Measurements from ENCODE around the gene PI4KA. TPM values are rescaled to one million over a fixed set of nuclear protein-coding genes. Genes with fewer than 3 reads are reported as not detected.

The PI4KA gene
- total and polyA plus RNA-seq, 10 donors: 29.8 to 143 (median 108) TPM

- WGBS, 5 donors: 78 to 88% (median 82%) methylated on average over 4 of the region's 4 CpGs
- H3K36me3 ChIP-seq: peaks cover 0 to 100% (median 76%) of the 10 kb centered on the region in 6 donors
- intact Hi-C loops (cut with DNase I; ENCODE audit: low total_unique reads): no loop called here
- TF ChIP-seq POLR2A (IDR thresholded peaks at IDR 0.05) (no peak), POLR2AphosphoS5 (IDR thresholded peaks at IDR 0.05) (no peak), CTCF (IDR thresholded peaks at IDR 0.05 in 8 of 11, conservative IDR thresholded peaks at IDR 0.05 in 3 of 11) (no peak)
- no peak overlapping the region for H3K27ac ChIP-seq
- H3K27me3 ChIP-seq (replicated peaks in 1 of 7): no peaks in the 10 kb centered on the region
- no peak for DNase-seq
- no peak overlapping the region for H3K4me3 ChIP-seq
- no peaks in the 10 kb centered on the region for H3K9me3 ChIP-seq
- H3K4me1 ChIP-seq: peaks cover 0 to 21% (median 10%) of the 10 kb centered on the region in 6 donors
These were observed 25.8 kb upstream of the PI4KA start for GRCh38 chr22:20884454-20884853.

GRCh38 chr22:20882855-20883254 is 24.2 kb upstream of the PI4KA start:
- intact Hi-C loops (cut with DNase I; ENCODE audit: low total_unique reads): no loop called here
- Histone ChIP-seq H3K9me3 (no peaks in the 10 kb centered on the region), H3K27me3 (replicated peaks in 1 of 7) (no peaks in the 10 kb centered on the region), H3K4me3 (no peak overlapping the region), H3K36me3 (peaks cover 0 to 100% (median 68%) of the 10 kb centered on the region in 6 donors), H3K4me1 (peaks cover 0 to 14% (median 7%) of the 10 kb centered on the region in 6 donors), H3K27ac (no peak overlapping the region)
- TF ChIP-seq CTCF (IDR thresholded peaks at IDR 0.05 in 8 of 11, conservative IDR thresholded peaks at IDR 0.05 in 3 of 11) (no peak), POLR2A (IDR thresholded peaks at IDR 0.05) (no peak), POLR2AphosphoS5 (IDR thresholded peaks at IDR 0.05) (no peak)
- DNase-seq: no peak
- 85 to 93% (median 90%) methylated on average over 6 of the region's 6 CpGs for WGBS, 5 donors

GRCh38 chr22:20881869-20882815 is 23.5 kb upstream of the PI4KA start:
- no peak overlapping the region for H3K4me3 ChIP-seq
- H3K27me3 ChIP-seq (replicated peaks in 1 of 7): no peaks in the 10 kb centered on the region
- H3K36me3 ChIP-seq: peaks cover 0 to 100% (median 65%) of the 10 kb centered on the region in 6 donors
- WGBS, 5 donors: 87 to 97% (median 93%) methylated on average over 9 of the region's 9 CpGs
- no peak for TF ChIP-seq POLR2AphosphoS5 (IDR thresholded peaks at IDR 0.05)
- no peak for TF ChIP-seq POLR2A (IDR thresholded peaks at IDR 0.05)
- TF ChIP-seq CTCF (IDR thresholded peaks at IDR 0.05 in 8 of 11, conservative IDR thresholded peaks at IDR 0.05 in 3 of 11): no peak
- intact Hi-C loops (cut with DNase I; ENCODE audit: low total_unique reads): no loop called here
- no peaks in the 10 kb centered on the region for H3K9me3 ChIP-seq
- DNase-seq: no peak
- peaks cover 0 to 14% (median 7%) of the 10 kb centered on the region in 6 donors for H3K4me1 ChIP-seq
- H3K27ac ChIP-seq: no peak overlapping the region

GRCh38 chr22:20881231-20881630 is 22.6 kb upstream of the PI4KA start:
- no peak for TF ChIP-seq POLR2A (IDR thresholded peaks at IDR 0.05)
- TF ChIP-seq POLR2AphosphoS5 (IDR thresholded peaks at IDR 0.05): no peak
- no peak for TF ChIP-seq CTCF (IDR thresholded peaks at IDR 0.05 in 8 of 11, conservative IDR thresholded peaks at IDR 0.05 in 3 of 11)
- H3K36me3 ChIP-seq: peaks cover 0 to 100% (median 65%) of the 10 kb centered on the region in 6 donors
- H3K27ac ChIP-seq: no peak overlapping the region
- H3K4me1 ChIP-seq: peaks cover 0 to 13% (median 7%) of the 10 kb centered on the region in 6 donors
- H3K9me3 ChIP-seq: no peaks in the 10 kb centered on the region
- H3K4me3 ChIP-seq: no peak overlapping the region
- H3K27me3 ChIP-seq (replicated peaks in 1 of 7): no peaks in the 10 kb centered on the region
- no peak for DNase-seq
- 72 to 100% (median 94%) methylated on average over 3 to 5 of the region's 5 CpGs for WGBS, 5 donors
- intact Hi-C loops (cut with DNase I; ENCODE audit: low total_unique reads): no loop called here

Measured in spleen (tissue), 11 donors.